Body of pancreas (tissue), 4 donors: ENCODE data around the gene CLASP1. TPM values are rescaled to one million over a fixed set of nuclear protein-coding genes. Genes with fewer than 3 reads are reported as not detected.

Experiments
- ATAC-seq: fragments of 150-250 bp; one replicate; pipeline ENCODE4 v1.9.1; 2016
- DNase-seq, 4 donors: peaks; one replicate each; pipeline ENCODE4 v3.0.0-alpha.2; 2019
- H3K27ac ChIP-seq, 4 donors: fragments of 200-600 bp; sonication (generic); 1 replicate in 3 of 4; 2 replicates in 1 of 4; pipeline versions ENCODE4 v1.5.1 to v1.6.1; 2016 to 2019; ENCODE audit warnings: mild to moderate bottlenecking in 1 of 4, mixed read lengths in 1 of 4, moderate library complexity in 1 of 4
- H3K27me3 ChIP-seq, 2 donors: fragments of 200-600 bp; sonication (generic); one replicate each; pipeline ENCODE4 v1.6.0; 2016; ENCODE audit warnings: mild to moderate bottlenecking in 1 of 2
- H3K36me3 ChIP-seq, 2 donors: fragments of 200-600 bp; sonication (generic); replicated peaks in 1 of 2; 2 replicates each; pipeline ENCODE4 v1.5.1; 2016; ENCODE audit warnings: low read depth in 2 of 2; ENCODE audit not compliant: insufficient read depth in 1 of 2
- H3K4me1 ChIP-seq: fragments of 200-600 bp; sonication (generic); one replicate; pipeline ENCODE4 v1.6.0; 2016
- H3K4me3 ChIP-seq, 2 donors: fragments of 200-600 bp; sonication (generic); 1 replicate in 1 of 2; 2 replicates in 1 of 2; pipeline ENCODE4 v1.5.1; 2016 to 2019
- H3K9me3 ChIP-seq, 3 donors: fragments of 200-600 bp; sonication (generic); 1 replicate in 2 of 3; 2 replicates in 1 of 3; pipeline ENCODE4 v1.5.1; 2016
- POLR2A ChIP-seq, 3 donors: fragments of 450-650 bp; IDR thresholded peaks; one replicate each; pipeline ENCODE4 v1.6.1; 2016; ENCODE audit warnings: antibody characterized with exemption in 3 of 3, mild to moderate bottlenecking in 2 of 3
- WGBS, 2 donors: methylation state at CpG; one replicate each; pipeline ENCODE4 v1.1.5; 2017; 5-methylcytosine and 5-hydroxymethylcytosine counted together
- intact Hi-C: fragments of 100-400 bp; cut with DNase I; formaldehyde crosslinking; loops from one replicate; pipeline ENCODE4 v1.15.1; 2023
- total RNA-seq, 2 donors: library from RNA; depleted of rRNA; stranded (reverse); fragments of >200 nt; gene quantifications; one replicate each; pipeline ENCODE4 v1.1.0, GENCODE V29; 2016
- TF ChIP-seq, protein P1 (sequence below), 7 experiments: fragments of 450-650 bp in 4 of 7; fragments of 200-600 bp in 3 of 7; sonication (generic) in 3 of 7; IDR thresholded peaks; one replicate each; pipeline ENCODE4 v1.5.1; 2016 to 2019; ENCODE audit warnings: antibody characterized with exemption in 7 of 7

Gene CLASP1
- total RNA-seq, 2 donors from 2014 or later, result 28.5 to 44.2 TPM

DNA sequence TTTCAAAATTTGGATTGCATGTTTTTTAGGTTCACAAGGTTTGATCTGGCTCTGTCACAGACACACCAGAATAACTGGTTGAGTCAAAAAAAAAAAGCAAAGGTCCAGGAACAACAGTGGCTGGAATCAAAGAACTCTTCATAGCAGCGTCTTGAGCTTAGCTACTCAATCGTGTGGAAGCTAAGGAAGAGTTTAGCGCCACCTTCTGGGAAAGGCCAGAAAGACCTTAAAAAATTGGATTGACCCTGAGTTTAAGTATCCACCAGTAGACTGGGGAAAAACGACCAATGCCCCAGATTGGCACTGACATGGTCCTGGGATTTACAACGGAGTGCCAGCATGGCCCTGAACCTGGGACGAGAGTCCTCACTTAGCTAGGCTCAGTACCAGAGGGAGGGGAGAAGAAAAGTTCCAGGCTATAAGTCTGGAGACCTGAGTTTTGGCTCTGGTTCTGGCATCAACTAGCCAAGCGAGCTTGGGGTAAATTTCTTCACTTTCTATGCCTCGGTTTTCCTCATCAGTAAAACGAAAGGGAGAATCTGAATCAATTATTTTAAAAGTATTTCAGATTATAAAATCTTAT, 293.1 kb downstream of the CLASP1 start:
- Histone ChIP-seq H3K27ac (no peak overlapping the region), H3K36me3 (peaks cover 0 to 10% of the 10 kb centered on the region in 2 donors), H3K9me3 (no peaks in the 10 kb centered on the region), H3K27me3 (no peaks in the 10 kb centered on the region), H3K4me3 (no peak overlapping the region), H3K4me1 (peaks cover 11% of the 10 kb centered on the region)
- 31 to 32% methylated on average over 9 of the region's 9 CpGs for WGBS, 2 donors
- no peak for TF ChIP-seq POLR2A (IDR thresholded peaks at IDR 0.05)
- TF ChIP-seq, protein P1, sequence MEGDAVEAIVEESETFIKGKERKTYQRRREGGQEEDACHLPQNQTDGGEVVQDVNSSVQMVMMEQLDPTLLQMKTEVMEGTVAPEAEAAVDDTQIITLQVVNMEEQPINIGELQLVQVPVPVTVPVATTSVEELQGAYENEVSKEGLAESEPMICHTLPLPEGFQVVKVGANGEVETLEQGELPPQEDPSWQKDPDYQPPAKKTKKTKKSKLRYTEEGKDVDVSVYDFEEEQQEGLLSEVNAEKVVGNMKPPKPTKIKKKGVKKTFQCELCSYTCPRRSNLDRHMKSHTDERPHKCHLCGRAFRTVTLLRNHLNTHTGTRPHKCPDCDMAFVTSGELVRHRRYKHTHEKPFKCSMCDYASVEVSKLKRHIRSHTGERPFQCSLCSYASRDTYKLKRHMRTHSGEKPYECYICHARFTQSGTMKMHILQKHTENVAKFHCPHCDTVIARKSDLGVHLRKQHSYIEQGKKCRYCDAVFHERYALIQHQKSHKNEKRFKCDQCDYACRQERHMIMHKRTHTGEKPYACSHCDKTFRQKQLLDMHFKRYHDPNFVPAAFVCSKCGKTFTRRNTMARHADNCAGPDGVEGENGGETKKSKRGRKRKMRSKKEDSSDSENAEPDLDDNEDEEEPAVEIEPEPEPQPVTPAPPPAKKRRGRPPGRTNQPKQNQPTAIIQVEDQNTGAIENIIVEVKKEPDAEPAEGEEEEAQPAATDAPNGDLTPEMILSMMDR (IDR thresholded peaks at IDR 0.05), result peak; percentile 24 to 79 (median 60)
- peak; percentile 69 for ATAC-seq
- peak; percentile 53 to 71 (median 60) for DNase-seq
- intact Hi-C loops, result loop anchor here (10.0 kb wide), 1 partner anchor 261 kb away; no protein-coding TSS in a partner anchor

DNA sequence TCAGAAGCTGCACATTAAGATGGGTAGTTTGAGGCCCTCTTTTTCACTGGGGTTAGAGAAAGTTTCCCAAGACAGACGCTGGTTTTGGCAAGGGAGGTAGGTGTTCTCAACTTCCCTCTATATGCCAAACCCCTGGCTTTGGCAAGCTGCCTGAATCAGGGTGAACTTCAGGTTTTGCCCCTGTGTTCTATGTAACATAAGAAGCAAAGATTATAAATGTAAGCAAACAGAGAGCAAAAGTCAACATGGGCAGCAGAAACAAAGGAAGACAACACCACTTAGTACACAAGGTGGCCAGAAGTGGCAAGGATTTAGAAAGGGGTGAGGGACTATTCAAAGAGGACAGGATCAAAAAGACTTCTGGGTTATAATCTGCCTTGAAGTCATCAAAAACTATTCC, 293.8 kb downstream of the CLASP1 start:
- H3K4me1 ChIP-seq, result peaks cover 11% of the 10 kb centered on the region
- no peak overlapping the region for H3K27ac ChIP-seq
- intact Hi-C loops, result loop anchor here (10.0 kb wide), 1 partner anchor 261 kb away; no protein-coding TSS in a partner anchor
- no peaks in the 10 kb centered on the region for H3K27me3 ChIP-seq
- TF ChIP-seq, protein P1 (IDR thresholded peaks at IDR 0.05), result no peak
- no peak for TF ChIP-seq POLR2A (IDR thresholded peaks at IDR 0.05)
- no peaks in the 10 kb centered on the region for H3K9me3 ChIP-seq
- 17 to 18% methylated on average over 1 of the region's 1 CpG for WGBS, 2 donors
- H3K36me3 ChIP-seq, result peaks cover 0 to 16% of the 10 kb centered on the region in 2 donors
- no peak for ATAC-seq
- peak in 1 of 4 donors; percentile 40 for DNase-seq
- H3K4me3 ChIP-seq, result no peak overlapping the region

DNA sequence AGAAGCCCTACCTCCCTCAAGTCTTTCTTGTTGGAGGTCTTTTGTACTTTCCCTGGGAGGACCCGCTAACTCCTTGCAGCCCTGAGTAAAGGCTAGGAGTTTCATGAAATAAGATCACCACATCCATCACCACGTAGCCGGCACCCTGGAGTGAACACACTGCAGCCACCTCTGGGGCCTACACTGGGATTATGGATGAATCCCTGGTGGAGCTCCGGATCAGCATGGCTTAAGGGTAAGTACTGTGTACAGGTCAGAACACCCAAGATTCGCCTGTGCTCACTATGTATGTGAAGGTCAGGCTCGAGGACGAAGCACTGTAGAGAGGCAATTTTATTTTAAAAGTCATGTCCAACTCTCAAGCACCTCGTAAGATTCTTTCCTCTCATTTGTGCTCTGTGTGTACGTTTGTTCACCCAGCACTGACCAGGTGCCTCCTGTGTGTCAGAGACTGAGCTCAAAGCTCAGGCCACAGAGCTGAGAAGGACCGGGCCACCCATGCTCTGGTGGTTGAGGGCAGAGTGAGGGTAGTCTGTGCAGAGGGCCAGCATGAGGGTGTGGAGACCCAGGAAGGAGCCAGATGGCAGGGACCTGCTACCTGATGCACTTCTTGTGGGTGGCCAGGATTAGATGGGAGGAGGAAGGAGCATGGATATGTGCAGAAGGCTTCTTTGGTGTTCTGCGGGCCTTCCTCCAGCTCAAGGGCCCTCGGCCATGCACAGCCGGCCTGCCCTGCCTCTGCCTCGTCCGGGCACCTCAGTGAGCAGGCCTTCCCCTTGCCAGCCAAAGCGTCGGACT, 297.5 kb downstream of the CLASP1 start:
- 94 to 96% methylated on average over 10 to 17 of the region's 17 CpGs for WGBS, 2 donors

DNA sequence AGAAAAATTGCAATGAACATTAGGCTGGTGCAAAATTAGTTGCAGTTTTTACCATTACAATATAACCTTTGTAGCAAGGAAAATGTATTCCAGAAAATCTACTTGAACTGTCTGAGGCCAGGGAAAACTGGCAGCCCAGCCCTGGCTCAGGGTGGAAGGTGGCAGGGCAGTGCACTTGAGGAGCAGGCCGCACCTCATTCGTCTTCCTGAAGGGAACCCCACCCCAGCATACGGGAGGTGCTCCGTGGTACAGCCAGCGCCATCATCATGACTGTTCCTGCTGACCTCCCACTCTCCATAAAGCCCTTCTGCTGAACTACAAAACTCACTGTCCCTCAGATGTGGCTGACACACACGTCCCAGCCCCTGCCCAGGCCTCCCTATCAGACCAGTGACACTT, 298.4 kb downstream of the CLASP1 start:
- no peak for TF ChIP-seq POLR2A (IDR thresholded peaks at IDR 0.05)
- TF ChIP-seq, protein P1 (IDR thresholded peaks at IDR 0.05), result no peak
- H3K27ac ChIP-seq, result no peak overlapping the region
- 88 to 92% methylated on average over 6 of the region's 6 CpGs for WGBS, 2 donors

More for the DNA sequence above, 297.5 kb downstream of the CLASP1 start:
- intact Hi-C loops, result loop anchor here (10.0 kb wide), 1 partner anchor 257 kb away; no protein-coding TSS in a partner anchor
- Histone ChIP-seq H3K9me3 (no peaks in the 10 kb centered on the region), H3K4me3 (no peak overlapping the region), H3K27ac (no peak overlapping the region), H3K27me3 (no peaks in the 10 kb centered on the region), H3K36me3 (peaks cover 6 to 39% of the 10 kb centered on the region in 2 donors), H3K4me1 (peaks cover 11% of the 10 kb centered on the region)
- DNase-seq (no peak), ATAC-seq (no peak)
- TF ChIP-seq POLR2A (IDR thresholded peaks at IDR 0.05), result no peak
- TF ChIP-seq, protein P1 (IDR thresholded peaks at IDR 0.05), result no peak

More for the DNA sequence above, 298.4 kb downstream of the CLASP1 start:
- no peaks in the 10 kb centered on the region for H3K27me3 ChIP-seq
- ATAC-seq (no peak), DNase-seq (no peak)
- H3K4me3 ChIP-seq, result no peak overlapping the region
- peaks cover 5% of the 10 kb centered on the region for H3K4me1 ChIP-seq
- intact Hi-C loops, result loop anchor here (10.0 kb wide), 1 partner anchor 256 kb away; no protein-coding TSS in a partner anchor
- H3K9me3 ChIP-seq, result no peaks in the 10 kb centered on the region
- peaks cover 6 to 45% of the 10 kb centered on the region in 2 donors for H3K36me3 ChIP-seq
